ENCODE results near the gene RPL35A.

RPL35A gene

DNA sequence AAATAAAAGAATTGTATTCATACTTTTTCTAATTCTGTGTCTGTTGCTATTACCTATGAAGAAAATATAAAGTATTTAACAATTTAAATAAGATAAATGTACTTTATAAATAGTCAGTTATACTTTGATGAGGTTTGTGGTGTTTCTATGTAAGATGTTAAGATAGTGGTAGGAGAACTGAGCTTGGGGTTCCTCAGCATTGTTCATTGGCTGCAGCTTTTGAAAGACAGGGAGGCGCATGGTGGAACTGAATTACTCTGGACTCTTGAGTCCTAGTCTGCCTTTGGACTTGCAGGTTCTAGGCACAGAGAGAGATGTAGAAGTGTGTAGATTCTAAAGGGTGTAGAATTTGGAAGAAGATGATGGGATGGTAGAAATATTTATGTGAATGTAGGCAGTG, 33.1 kb downstream of the RPL35A start:
- ATAC-seq (replicated peaks; ENCODE audit: extremely low read depth, poor library complexity, severe bottlenecking), result no peak
- H3K9me3 Mint-ChIP-seq, result no peaks in the 10 kb centered on the region

DNA sequence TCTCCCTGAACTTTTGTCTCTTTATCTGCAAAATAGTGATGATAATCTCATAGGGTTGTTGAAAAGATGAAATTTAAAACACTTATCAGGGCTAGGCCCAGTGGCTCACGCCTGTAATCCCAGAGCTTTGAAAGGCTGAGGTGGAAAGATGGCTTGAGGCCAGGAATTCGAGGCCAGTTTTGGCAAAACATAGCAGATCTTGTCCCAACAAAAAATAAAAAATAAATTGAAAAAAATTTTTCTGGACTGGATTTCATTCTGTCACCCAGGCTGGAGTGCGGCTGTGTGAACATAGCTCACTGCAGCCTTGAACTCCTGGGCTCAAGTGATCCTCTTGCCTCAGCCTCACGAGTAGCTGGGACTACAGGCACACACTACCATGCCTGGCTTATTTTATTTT, 39.7 kb downstream of the RPL35A start:
- DNase-seq (ENCODE audit: low spot score in 2 of 2) (no peak), ATAC-seq (replicated peaks; ENCODE audit: extremely low read depth, poor library complexity, severe bottlenecking) (no peak)
- no peaks in the 10 kb centered on the region for H3K9me3 Mint-ChIP-seq
- peaks cover 9% of the 10 kb centered on the region for H3K36me3 Mint-ChIP-seq (ENCODE audit: insufficient read depth)
- no peaks in the 10 kb centered on the region for H3K4me1 Mint-ChIP-seq
- no peaks in the 10 kb centered on the region for H3K27me3 Mint-ChIP-seq
- no peak overlapping the region for H3K27ac Mint-ChIP-seq (ENCODE audit: low read depth)
- H3K4me3 Mint-ChIP-seq, result no peak overlapping the region

More for the DNA sequence above, 33.1 kb downstream of the RPL35A start:
- H3K4me3 Mint-ChIP-seq, result no peak overlapping the region
- peaks cover 3% of the 10 kb centered on the region for H3K36me3 Mint-ChIP-seq (ENCODE audit: insufficient read depth)
- no peaks in the 10 kb centered on the region for H3K27me3 Mint-ChIP-seq
- H3K27ac Mint-ChIP-seq (ENCODE audit: low read depth), result no peak overlapping the region
- no peaks in the 10 kb centered on the region for H3K4me1 Mint-ChIP-seq
- DNase-seq (ENCODE audit: low spot score in 2 of 2), result no peak

DNA sequence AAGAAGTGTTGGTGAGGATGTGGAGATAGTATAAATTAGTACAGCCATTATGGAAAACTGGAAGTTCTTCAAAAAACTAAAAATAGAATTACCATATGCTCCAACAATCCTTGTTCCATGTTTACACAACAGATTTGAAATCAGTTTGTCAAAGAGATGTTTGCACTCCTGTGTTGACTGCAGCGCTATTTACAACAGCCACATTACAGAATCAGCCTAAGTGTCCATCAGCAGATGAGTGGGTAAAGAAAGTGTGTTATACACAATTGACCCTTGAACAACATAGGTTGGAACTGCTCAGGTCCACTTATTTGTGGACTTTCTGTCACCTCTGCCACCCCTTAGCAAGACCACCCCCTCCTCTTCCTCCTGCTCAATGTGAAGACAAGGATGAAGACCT, 44.7 kb downstream of the RPL35A start:
- no peak overlapping the region for H3K4me3 Mint-ChIP-seq
- no peaks in the 10 kb centered on the region for H3K4me1 Mint-ChIP-seq
- H3K36me3 Mint-ChIP-seq (ENCODE audit: insufficient read depth), result peaks cover 9% of the 10 kb centered on the region
- H3K27ac Mint-ChIP-seq (ENCODE audit: low read depth), result no peak overlapping the region
- no peaks in the 10 kb centered on the region for H3K27me3 Mint-ChIP-seq
- DNase-seq (ENCODE audit: low spot score in 2 of 2), result no peak
- no peaks in the 10 kb centered on the region for H3K9me3 Mint-ChIP-seq
- ATAC-seq (replicated peaks; ENCODE audit: extremely low read depth, poor library complexity, severe bottlenecking), result no peak

DNA sequence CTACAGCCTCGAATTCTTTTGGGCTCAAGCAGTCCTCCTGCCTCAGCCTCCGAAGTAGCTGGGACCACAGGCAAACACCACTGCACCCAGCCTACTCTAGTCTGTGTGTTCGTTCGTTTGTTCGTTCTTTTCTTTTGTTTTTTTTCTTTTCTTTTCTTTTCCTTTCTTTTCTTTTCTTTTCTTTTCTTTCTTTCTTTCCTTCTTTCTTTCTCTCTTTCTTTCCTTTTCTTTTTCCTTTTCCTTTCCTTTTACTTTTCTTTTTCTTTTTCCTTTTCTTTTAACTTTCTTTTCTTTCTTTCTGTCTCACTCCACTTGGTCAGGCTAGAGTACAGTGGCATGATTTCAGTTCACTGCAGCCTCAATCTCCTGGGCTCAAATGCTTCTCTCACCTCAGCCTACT, 46.9 kb downstream of the RPL35A start:
- no peaks in the 10 kb centered on the region for H3K4me1 Mint-ChIP-seq
- peak overlapping the region; percentile 82 for H3K27ac Mint-ChIP-seq (ENCODE audit: low read depth)
- no peak overlapping the region for H3K4me3 Mint-ChIP-seq
- ATAC-seq (replicated peaks; ENCODE audit: extremely low read depth, poor library complexity, severe bottlenecking) (no peak), DNase-seq (ENCODE audit: low spot score in 2 of 2) (no peak)
- H3K27me3 Mint-ChIP-seq, result no peaks in the 10 kb centered on the region
- H3K36me3 Mint-ChIP-seq (ENCODE audit: insufficient read depth), result peaks cover 13% of the 10 kb centered on the region
- H3K9me3 Mint-ChIP-seq, result no peaks in the 10 kb centered on the region

DNA sequence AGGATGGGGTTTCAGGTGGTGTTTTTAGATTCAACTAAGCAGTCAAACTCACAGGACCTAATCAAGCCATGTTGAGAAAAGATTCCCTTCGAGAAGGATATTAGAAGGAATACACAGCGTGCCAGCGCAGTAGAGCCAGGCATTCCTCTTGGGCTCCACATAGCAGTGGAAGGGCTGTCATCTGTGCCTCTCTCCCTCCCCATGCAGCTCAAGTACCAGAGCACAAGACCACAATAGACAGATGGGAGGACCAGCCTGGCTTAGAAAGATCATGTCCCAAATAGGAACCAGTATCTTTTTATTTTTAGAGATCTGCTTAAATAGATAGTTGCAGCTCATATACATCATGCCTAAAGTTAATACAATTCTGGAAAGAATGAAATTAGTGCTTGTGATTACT, 47.9 kb downstream of the RPL35A start:
- Mint-ChIP-seq H3K27me3 (no peaks in the 10 kb centered on the region), H3K9me3 (no peaks in the 10 kb centered on the region), H3K27ac (ENCODE audit: low read depth) (no peak overlapping the region), H3K36me3 (ENCODE audit: insufficient read depth) (peaks cover 10% of the 10 kb centered on the region), H3K4me3 (no peak overlapping the region), H3K4me1 (no peaks in the 10 kb centered on the region)
- no peak for ATAC-seq (replicated peaks; ENCODE audit: extremely low read depth, poor library complexity, severe bottlenecking)
- no peak for DNase-seq (ENCODE audit: low spot score in 2 of 2)

Measured in central memory CD8-positive, alpha-beta T cell (primary cell).